WI38 (cell line): ENCODE results near the gene TSPAN9.

ENCODE experiments used
- H3K4me3 ChIP-seq: 2 replicates; pipeline ENCODE4 v1.5.1; 2011; ENCODE audit warnings: low read depth, mild to moderate bottlenecking, control low read depth, low read length
- CTCF ChIP-seq: IDR thresholded peaks from 2 replicates; pipeline ENCODE4 v1.5.1; 2012; ENCODE audit warnings: low read depth, mild to moderate bottlenecking, control low read depth, low read length

The TSPAN9 gene

DNA sequence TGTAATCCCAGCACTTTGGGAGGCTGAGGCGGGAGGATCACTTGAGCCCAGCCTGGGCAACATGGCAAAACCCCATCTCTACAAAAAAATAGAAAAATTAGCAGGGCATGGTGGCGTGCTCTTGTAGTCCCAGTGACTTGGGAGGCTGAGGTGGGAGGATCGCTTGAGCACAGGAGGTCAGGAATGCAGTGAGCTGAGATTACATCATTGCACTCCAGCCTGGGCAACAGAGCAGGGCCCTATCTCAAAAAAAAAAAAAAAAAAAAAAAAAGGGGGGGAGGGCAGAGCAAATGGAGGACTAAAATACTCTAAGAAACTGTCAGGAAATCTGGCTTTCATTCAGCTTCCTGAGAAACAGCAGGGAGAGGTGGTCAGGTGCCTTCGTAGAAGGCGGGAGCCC, 31.7 kb upstream of the TSPAN9 start:
- H3K4me3 ChIP-seq = no peak overlapping the region
- no peak for TF ChIP-seq CTCF

- no peak for TF ChIP-seq CTCF
These were observed 31.2 kb upstream of the TSPAN9 start for GRCh38 chr12:3045989-3046388.

GRCh38 chr12:3046441-3047200, 30.6 kb upstream of the TSPAN9 start:
- no peak overlapping the region for H3K4me3 ChIP-seq
- TF ChIP-seq CTCF = no peak

More at GRCh38 chr12:3045989-3046388, 31.2 kb upstream of the TSPAN9 start:
- no peak overlapping the region for H3K4me3 ChIP-seq

- no peak for TF ChIP-seq CTCF
- H3K4me3 ChIP-seq = no peak overlapping the region
These were observed 29.2 kb upstream of the TSPAN9 start for GRCh38 chr12:3047961-3048360.

DNA sequence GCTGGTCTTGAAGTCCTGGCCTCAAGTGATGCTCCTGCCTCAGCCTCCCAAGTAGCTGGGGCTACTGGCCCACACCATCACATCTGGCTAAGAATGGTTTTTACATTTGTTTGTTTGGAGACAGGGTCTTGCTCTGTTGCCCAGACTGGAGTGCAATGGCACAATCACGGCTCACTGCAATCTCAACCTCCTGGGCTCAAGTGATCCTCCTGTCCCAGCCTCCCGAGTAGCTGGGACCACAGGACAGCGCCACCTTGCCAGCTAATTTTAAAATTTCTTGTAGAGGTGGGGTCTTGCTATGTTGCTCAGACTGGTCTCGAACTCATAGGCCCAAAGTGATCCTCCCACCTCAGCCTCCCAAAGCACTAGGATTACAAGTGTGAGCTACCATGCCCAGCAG, 28.6 kb upstream of the TSPAN9 start:
- no peak overlapping the region for H3K4me3 ChIP-seq
- TF ChIP-seq CTCF = no peak

DNA sequence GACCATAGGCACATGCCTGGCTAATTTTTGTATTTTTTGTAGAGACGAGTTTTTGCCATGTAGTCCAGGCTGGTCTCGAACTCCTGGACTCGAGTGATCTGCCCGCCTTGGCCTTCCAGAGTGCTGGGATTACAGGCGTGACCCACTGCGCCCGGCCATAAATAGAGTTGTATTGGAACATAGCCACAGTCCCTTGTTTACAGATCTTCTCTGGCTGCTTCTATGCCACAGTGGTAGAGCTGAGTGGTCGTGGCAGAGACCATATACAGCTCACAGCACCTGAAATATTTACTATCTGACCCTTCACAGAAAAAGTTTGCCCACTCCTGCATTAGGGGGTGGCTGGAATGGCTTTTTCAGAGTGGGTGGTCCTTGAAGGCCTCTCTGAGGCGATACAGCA, 28.0 kb upstream of the TSPAN9 start:
- H3K4me3 ChIP-seq = no peak overlapping the region
- TF ChIP-seq CTCF = no peak

GRCh38 chr12:3049611-3050249, 27.4 kb upstream of the TSPAN9 start:
- H3K4me3 ChIP-seq = no peak overlapping the region
- no peak for TF ChIP-seq CTCF
